Measurements from ENCODE around the gene GLT6D1.

- TF ChIP-seq GATA2 (IDR thresholded peaks at IDR 0.05; ENCODE audit: low read depth, low read length) (no peak), GATA3 (IDR thresholded peaks at IDR 0.05; ENCODE audit: low read depth, low read length) (no peak)
Observed at GRCh38 chr9:135611875-135612209, 27.5 kb downstream of the GLT6D1 start.
